ENCODE data around the gene SIN3A. TPM values are rescaled to one million over a fixed set of nuclear protein-coding genes. Genes with fewer than 3 reads are reported as not detected.
A peak's percentile ranks its signal among the peaks of the same experiment; 100 is the strongest.

SIN3A gene
- polyA plus RNA-seq, 1 experiment, result 39.5 TPM

- H3K4me3 ChIP-seq (ENCODE audit: low read depth, low read length), result peak overlapping the region; percentile 59
- TF ChIP-seq, protein P1, sequence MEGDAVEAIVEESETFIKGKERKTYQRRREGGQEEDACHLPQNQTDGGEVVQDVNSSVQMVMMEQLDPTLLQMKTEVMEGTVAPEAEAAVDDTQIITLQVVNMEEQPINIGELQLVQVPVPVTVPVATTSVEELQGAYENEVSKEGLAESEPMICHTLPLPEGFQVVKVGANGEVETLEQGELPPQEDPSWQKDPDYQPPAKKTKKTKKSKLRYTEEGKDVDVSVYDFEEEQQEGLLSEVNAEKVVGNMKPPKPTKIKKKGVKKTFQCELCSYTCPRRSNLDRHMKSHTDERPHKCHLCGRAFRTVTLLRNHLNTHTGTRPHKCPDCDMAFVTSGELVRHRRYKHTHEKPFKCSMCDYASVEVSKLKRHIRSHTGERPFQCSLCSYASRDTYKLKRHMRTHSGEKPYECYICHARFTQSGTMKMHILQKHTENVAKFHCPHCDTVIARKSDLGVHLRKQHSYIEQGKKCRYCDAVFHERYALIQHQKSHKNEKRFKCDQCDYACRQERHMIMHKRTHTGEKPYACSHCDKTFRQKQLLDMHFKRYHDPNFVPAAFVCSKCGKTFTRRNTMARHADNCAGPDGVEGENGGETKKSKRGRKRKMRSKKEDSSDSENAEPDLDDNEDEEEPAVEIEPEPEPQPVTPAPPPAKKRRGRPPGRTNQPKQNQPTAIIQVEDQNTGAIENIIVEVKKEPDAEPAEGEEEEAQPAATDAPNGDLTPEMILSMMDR (IDR thresholded peaks at IDR 0.05; ENCODE audit: insufficient read depth, low read depth, low read length), result no peak
- ChIA-PET CTCF (interaction anchor here (0.7 to 2.5 kb wide), 5 partner anchors 53 to 239 kb away, joined by 3 to 9 read pairs (median 6); partner anchors contain the start of gene MAN2C1), POLR2A (interaction anchor here (0.8 to 1.5 kb wide), 2 partner anchors 88 to 191 kb away, joined by 3 to 5 read pairs; partner anchors contain the start of gene SNX33)
- no peak for DNase-seq (ENCODE audit: low read depth)
- H3K27me3 ChIP-seq (ENCODE audit: control insufficient read depth, insufficient read depth, low read length), result no peaks in the 10 kb centered on the region
- no peaks in the 10 kb centered on the region for H3K36me3 ChIP-seq (ENCODE audit: control insufficient read depth, insufficient read depth, low read length)
Observed at GRCh38 chr15:75455982-75456531, 4.6 kb upstream of the SIN3A start.

- no peak for DNase-seq (ENCODE audit: low read depth)
- Histone ChIP-seq H3K36me3 (ENCODE audit: control insufficient read depth, insufficient read depth, low read length) (no peaks in the 10 kb centered on the region), H3K27me3 (ENCODE audit: control insufficient read depth, insufficient read depth, low read length) (no peaks in the 10 kb centered on the region), H3K4me3 (ENCODE audit: low read depth, low read length) (peak overlapping the region; percentile 59)
- ChIA-PET POLR2A (interaction anchor here (0.8 to 1.5 kb wide), 3 partner anchors 88 to 254 kb away, joined by 3 to 6 read pairs (median 5); partner anchors contain the start of genes C15orf39 and SNX33), CTCF (interaction anchor here (2.5 kb wide), 2 partner anchors 53 to 88 kb away, joined by 6 to 9 read pairs; partner anchors contain the start of gene MAN2C1)
- TF ChIP-seq, protein P1 (IDR thresholded peaks at IDR 0.05; ENCODE audit: insufficient read depth, low read depth, low read length), result no peak
Observed at GRCh38 chr15:75455424-75455981, 4.0 kb upstream of the SIN3A start.

DNA sequence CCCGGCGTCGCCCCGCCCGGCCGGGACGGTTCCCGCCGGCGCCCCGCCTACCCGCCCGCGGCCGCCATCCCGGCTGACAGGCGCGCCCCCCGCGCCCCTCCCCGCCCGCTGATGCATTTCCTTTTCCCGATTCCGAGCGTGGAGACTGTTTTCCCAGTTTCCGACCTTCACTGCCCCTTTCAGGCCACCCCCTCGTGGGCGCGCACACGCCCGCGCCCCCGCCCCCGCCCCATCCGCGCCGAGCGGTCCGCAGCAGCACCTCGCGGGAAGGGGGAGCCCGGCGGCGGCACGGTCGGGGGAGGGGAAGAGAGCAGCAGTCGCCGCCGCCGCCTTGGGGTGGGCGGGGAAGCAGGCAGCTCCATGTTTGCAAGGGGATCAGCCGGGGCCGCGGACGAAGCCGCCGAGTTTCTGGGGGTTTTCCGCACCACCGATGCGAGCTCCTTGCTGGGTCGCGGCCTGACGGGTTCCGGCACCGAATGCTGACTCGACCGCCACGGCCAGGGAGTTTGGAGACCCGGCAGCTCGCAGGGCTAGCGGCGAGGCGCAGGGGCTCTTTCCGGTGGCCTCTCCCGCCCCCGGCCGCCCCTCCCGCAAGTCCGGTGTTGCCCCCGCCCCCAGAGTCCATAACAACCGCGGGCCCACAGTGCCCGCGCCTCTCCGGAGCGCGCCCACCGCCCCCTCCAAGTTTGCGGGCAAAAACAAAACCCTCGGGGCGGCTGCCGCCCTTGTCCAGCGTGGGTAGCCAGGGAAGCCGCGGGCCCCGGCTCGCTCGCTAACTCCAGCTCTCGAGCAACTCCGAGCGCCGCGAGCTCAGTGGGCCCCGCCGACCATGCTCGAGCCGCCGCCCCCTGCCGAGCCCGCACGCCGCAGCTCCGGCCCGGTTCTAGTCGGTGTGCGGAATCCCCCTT is 3.2 kb upstream of the SIN3A start:
- TF ChIP-seq, protein P1 (IDR thresholded peaks at IDR 0.05; ENCODE audit: insufficient read depth, low read depth, low read length), result no peak
- POLR2A ChIA-PET, result interaction anchor here (0.5 to 1.5 kb wide), 5 partner anchors 87 to 253 kb away, joined by 3 to 9 read pairs (median 5); partner anchors contain the start of genes C15orf39 and SNX33
- no peak for DNase-seq (ENCODE audit: low read depth)
- Histone ChIP-seq H3K36me3 (ENCODE audit: control insufficient read depth, insufficient read depth, low read length) (no peaks in the 10 kb centered on the region), H3K27me3 (ENCODE audit: control insufficient read depth, insufficient read depth, low read length) (no peaks in the 10 kb centered on the region), H3K4me3 (ENCODE audit: low read depth, low read length) (peak overlapping the region; percentile 59)
- CTCF ChIA-PET, result interaction anchor here (0.6 to 2.5 kb wide), 6 partner anchors 11 to 185 kb away, joined by 3 to 9 read pairs (median 5); partner anchors contain the start of genes IMP3 and MAN2C1

DNA sequence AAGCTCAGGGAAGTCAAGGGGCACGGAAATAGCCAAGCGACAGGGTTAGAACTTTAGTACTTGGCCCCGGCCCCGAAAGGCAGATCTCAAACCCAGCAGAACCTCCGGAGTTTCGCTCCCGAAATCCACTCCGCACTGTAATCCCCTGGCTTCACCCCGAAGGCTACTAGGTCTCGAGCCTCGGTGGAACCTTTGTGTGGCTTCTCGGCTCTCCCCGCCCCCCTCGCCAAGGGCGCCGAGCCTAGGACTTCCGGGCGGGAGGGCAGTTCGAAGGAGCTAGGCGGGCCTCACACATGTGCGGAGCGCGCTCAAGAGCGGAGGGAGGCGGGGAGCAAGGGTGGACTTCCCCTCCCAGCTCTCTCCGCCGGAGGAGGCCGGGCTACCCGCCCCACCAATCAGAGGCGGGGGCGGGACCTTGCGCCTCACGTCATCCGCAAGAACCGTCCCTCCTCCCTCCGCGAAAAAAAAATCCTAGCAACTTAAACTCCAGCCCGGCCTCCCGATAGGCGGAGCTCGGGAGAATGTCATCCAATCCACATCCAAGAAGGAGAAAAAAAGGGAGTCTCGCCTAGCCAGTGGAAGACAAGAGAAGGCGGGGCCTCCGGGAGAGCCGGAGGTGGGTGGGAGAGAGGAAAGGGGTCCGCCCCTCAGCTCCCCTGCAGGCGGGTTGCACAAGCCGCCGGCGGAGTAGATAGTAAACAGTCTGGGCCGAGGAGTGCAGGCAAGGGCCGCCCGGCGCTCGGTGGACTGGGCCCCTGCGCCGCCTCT is 2.4 kb upstream of the SIN3A start:
- ChIA-PET CTCF (interaction anchor here (0.6 to 1.2 kb wide), 4 partner anchors 12 to 186 kb away, joined by 3 to 6 read pairs (median 4); partner anchors contain the start of gene IMP3), POLR2A (interaction anchor here (1.2 kb wide), 1 partner anchor 167 kb away, joined by 3 read pairs; no protein-coding TSS in a partner anchor)
- peak; percentile 100 for DNase-seq (ENCODE audit: low read depth)
- TF ChIP-seq, protein P1 (IDR thresholded peaks at IDR 0.05; ENCODE audit: insufficient read depth, low read depth, low read length), result no peak
- H3K4me3 ChIP-seq (ENCODE audit: low read depth, low read length), result peak overlapping the region; percentile 59
- H3K27me3 ChIP-seq (ENCODE audit: control insufficient read depth, insufficient read depth, low read length), result no peaks in the 10 kb centered on the region
- no peaks in the 10 kb centered on the region for H3K36me3 ChIP-seq (ENCODE audit: control insufficient read depth, insufficient read depth, low read length)
